ENCODE measurements around the gene RAB11A.

RAB11A gene

GRCh38 chr15:65821070-65821469, 48.2 kb upstream of the RAB11A start:
- no peak for TF ChIP-seq TCF4 (CRISPR knock-in tag; IDR thresholded peaks at IDR 0.05; ENCODE audit: borderline replicate concordance)
- TF ChIP-seq ESRRG (CRISPR knock-in tag; IDR thresholded peaks at IDR 0.05): no peak
- no peak for TF ChIP-seq ZC3H10 (CRISPR knock-in tag; IDR thresholded peaks at IDR 0.05)
- TF ChIP-seq PPARA (CRISPR knock-in tag; IDR thresholded peaks at IDR 0.05; ENCODE audit: borderline replicate concordance): no peak
- TF ChIP-seq CSDC2 (CRISPR knock-in tag; IDR thresholded peaks at IDR 0.05): no peak
- ATAC-seq: no peak

DNA sequence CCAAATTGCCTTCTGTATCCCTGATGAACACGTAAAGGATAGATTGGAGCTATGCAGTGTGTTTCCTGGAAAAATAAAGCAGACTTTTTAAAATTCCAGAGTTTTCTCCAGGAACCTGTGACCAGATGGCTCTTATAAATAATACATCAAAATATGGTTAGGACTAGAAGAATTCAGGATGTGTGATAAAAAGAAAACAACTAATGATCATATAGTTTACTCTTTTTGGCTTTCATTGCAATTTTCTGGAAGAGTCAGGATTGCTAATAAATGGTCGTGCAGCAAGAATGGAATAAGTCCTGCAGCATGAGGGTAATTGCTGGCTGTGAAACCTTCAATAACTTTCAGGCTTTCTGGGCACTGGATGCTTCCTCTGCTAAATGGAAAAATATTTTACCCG, 47.0 kb upstream of the RAB11A start:
- TF ChIP-seq, protein P1, sequence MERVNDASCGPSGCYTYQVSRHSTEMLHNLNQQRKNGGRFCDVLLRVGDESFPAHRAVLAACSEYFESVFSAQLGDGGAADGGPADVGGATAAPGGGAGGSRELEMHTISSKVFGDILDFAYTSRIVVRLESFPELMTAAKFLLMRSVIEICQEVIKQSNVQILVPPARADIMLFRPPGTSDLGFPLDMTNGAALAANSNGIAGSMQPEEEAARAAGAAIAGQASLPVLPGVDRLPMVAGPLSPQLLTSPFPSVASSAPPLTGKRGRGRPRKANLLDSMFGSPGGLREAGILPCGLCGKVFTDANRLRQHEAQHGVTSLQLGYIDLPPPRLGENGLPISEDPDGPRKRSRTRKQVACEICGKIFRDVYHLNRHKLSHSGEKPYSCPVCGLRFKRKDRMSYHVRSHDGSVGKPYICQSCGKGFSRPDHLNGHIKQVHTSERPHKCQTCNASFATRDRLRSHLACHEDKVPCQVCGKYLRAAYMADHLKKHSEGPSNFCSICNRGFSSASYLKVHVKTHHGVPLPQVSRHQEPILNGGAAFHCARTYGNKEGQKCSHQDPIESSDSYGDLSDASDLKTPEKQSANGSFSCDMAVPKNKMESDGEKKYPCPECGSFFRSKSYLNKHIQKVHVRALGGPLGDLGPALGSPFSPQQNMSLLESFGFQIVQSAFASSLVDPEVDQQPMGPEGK (CRISPR knock-in tag; IDR thresholded peaks at IDR 0.05; ENCODE audit: borderline replicate concordance): no peak
- no peak for ATAC-seq

DNA sequence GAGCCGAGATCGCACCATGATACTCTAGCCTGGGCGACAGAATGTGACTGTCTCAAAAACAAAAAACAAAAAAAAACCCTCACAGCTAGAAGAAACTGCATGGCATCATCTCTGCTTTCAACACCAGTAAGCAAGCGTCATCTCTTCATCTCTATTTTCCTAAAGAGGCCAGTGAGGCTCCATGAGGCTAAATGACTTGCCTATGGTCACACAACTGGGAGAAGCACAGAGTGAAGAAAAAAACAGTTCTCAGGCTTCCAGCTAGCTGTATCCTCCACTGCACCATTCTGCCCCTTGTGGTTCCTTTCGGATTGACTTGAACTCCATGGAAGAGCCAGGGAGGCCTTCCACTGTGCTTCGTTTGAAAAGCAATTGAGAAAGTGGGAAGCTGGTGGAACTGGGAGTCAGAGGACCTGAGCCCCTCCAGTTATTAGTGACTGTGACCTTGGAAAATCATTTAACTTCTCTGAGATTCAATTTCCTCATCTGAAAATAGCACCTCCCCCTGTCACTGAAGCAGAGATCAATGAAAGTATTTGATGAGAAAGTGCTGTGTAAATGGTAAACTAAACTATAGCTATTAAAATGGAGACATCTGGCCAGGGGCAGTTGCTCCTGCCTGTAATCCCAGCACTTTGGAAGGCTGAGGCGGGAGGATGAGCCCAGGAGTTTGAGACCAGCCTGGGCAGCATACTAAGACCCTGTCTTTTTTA, 45.1 kb upstream of the RAB11A start:
- TF ChIP-seq ZFP3 (CRISPR knock-in tag; IDR thresholded peaks at IDR 0.05) (no peak), ARNTL (CRISPR knock-in tag; IDR thresholded peaks at IDR 0.05; ENCODE audit: borderline replicate concordance, low read depth) (no peak), ZC3H10 (CRISPR knock-in tag; IDR thresholded peaks at IDR 0.05) (no peak), ZNF565 (CRISPR knock-in tag; conservative IDR thresholded peaks at IDR 0.05; ENCODE audit: low read depth) (no peak), TSHZ2 (CRISPR knock-in tag; IDR thresholded peaks at IDR 0.05) (no peak), ZNF8 (CRISPR knock-in tag; IDR thresholded peaks at IDR 0.05) (no peak), ZNF70 (CRISPR knock-in tag; IDR thresholded peaks at IDR 0.05) (no peak), ISL1 (CRISPR knock-in tag; IDR thresholded peaks at IDR 0.05) (no peak), TOX (CRISPR knock-in tag; IDR thresholded peaks at IDR 0.05; ENCODE audit: borderline replicate concordance) (no peak), PPARA (CRISPR knock-in tag; IDR thresholded peaks at IDR 0.05; ENCODE audit: borderline replicate concordance) (no peak), BACH2 (CRISPR knock-in tag; IDR thresholded peaks at IDR 0.05; ENCODE audit: borderline replicate concordance) (no peak), ZFP30 (CRISPR knock-in tag; IDR thresholded peaks at IDR 0.05) (no peak)
- TF ChIP-seq, protein P2, sequence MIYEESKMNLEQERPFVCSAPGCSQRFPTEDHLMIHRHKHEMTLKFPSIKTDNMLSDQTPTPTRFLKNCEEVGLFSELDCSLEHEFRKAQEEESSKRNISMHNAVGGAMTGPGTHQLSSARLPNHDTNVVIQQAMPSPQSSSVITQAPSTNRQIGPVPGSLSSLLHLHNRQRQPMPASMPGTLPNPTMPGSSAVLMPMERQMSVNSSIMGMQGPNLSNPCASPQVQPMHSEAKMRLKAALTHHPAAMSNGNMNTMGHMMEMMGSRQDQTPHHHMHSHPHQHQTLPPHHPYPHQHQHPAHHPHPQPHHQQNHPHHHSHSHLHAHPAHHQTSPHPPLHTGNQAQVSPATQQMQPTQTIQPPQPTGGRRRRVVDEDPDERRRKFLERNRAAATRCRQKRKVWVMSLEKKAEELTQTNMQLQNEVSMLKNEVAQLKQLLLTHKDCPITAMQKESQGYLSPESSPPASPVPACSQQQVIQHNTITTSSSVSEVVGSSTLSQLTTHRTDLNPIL (CRISPR knock-in tag; IDR thresholded peaks at IDR 0.05; ENCODE audit: low read depth): no peak

GRCh38 chr15:65824941-65825544, 44.2 kb upstream of the RAB11A start:
- ATAC-seq: no peak

More for the DNA sequence above, 45.1 kb upstream of the RAB11A start:
- ATAC-seq: peak; percentile 100

More at GRCh38 chr15:65824941-65825544, 44.2 kb upstream of the RAB11A start:
- no peak for TF ChIP-seq ZFP3 (CRISPR knock-in tag; IDR thresholded peaks at IDR 0.05)
- no peak for TF ChIP-seq CSRNP3 (CRISPR knock-in tag; IDR thresholded peaks at IDR 0.05)
- TF ChIP-seq TCF4 (CRISPR knock-in tag; IDR thresholded peaks at IDR 0.05; ENCODE audit: borderline replicate concordance): no peak

Data from SK-N-SH treated with all-trans-retinoic acid at 6 μM for 48 hours (cell line).